Right lobe of liver (tissue), 4 donors: ENCODE results near the gene HHAT.

Experiments
- CTCF ChIP-seq, 4 donors: fragments of 200-600 bp in 3 of 4; fragments of 450-650 bp in 1 of 4; IDR thresholded peaks; one replicate each; pipeline versions ENCODE4 v1.5.1 to v1.8.0; 2016 to 2022; ENCODE audit warnings: antibody characterized with exemption in 4 of 4, mild to moderate bottlenecking in 2 of 4
- POLR2A ChIP-seq: fragments of 450-650 bp; IDR thresholded peaks from one replicate; pipeline ENCODE4 v1.6.1; 2017; ENCODE audit warnings: antibody characterized with exemption, mild to moderate bottlenecking
- donor health status: DM: no; HTN: no; CAD: no.
- donor health status: DM: no; HTN: no; CAD: no.
- donor health status: DM: no; HTN: yes; CAD: no.

- TF ChIP-seq CTCF (IDR thresholded peaks at IDR 0.05): no peak
- no peak for TF ChIP-seq POLR2A
Observed at GRCh38 chr1:210652329-210652954, 323.7 kb downstream of the HHAT start.
